Mononuclear cell (primary cell): ENCODE measurements around the gene HFE. TPM values are rescaled to one million over a fixed set of nuclear protein-coding genes. Genes with fewer than 3 reads are reported as not detected.
A peak's percentile ranks its signal among the peaks of the same experiment; 100 is the strongest.
"Not testable (repeated sequence)": the region's sequence is repeated elsewhere in the genome, so short reads cannot be mapped to it uniquely, and the experiment has no call there.

Experiments
- H3K27me3 ChIP-seq: 2 replicates; pipeline ENCODE4 v1.6.0; 2011; ENCODE audit warnings: low read length, control low read depth; ENCODE audit not compliant: insufficient read depth
- H3K4me1 ChIP-seq: 2 replicates; pipeline ENCODE4 v1.5.1; 2011; ENCODE audit warnings: mild to moderate bottlenecking, low read length, control low read depth; ENCODE audit not compliant: insufficient read depth
- H3K4me3 ChIP-seq: 2 replicates; pipeline ENCODE4 v1.5.1; 2011; ENCODE audit warnings: mild to moderate bottlenecking, low read length, moderate library complexity
- H3K9me3 ChIP-seq: 2 replicates; pipeline ENCODE4 v1.5.1; 2011; ENCODE audit warnings: low read depth, mild to moderate bottlenecking, control low read depth, low read length
- total RNA-seq: library from RNA; depleted of rRNA; stranded (reverse); fragments of >200 nt; gene quantifications from one replicate; pipeline ENCODE4 v1.2.3, GENCODE V29; 2012

The HFE gene
- total RNA-seq, 1 donor = 1.5 TPM

GRCh38 chr6:26054781-26055718, 32.2 kb upstream of the HFE start:
- H3K9me3 ChIP-seq = no peaks in the 10 kb centered on the region

GRCh38 chr6:26055719-26056582, 31.3 kb upstream of the HFE start:
- no peaks in the 10 kb centered on the region for H3K9me3 ChIP-seq
- peaks cover 29% of the 10 kb centered on the region for H3K4me1 ChIP-seq
- no peaks in the 10 kb centered on the region for H3K27me3 ChIP-seq
- peak overlapping the region; percentile 73 for H3K4me3 ChIP-seq

More at GRCh38 chr6:26054781-26055718, 32.2 kb upstream of the HFE start:
- no peaks in the 10 kb centered on the region for H3K27me3 ChIP-seq
- peaks cover 20% of the 10 kb centered on the region for H3K4me1 ChIP-seq
- H3K4me3 ChIP-seq = peak overlapping the region; percentile 73

- peak overlapping the region; percentile 73 for H3K4me3 ChIP-seq
- H3K27me3 ChIP-seq = no peaks in the 10 kb centered on the region
- no peaks in the 10 kb centered on the region for H3K9me3 ChIP-seq
- H3K4me1 ChIP-seq = peaks cover 33% of the 10 kb centered on the region
Observed at GRCh38 chr6:26056583-26057350, 30.5 kb upstream of the HFE start.

- H3K9me3 ChIP-seq = no peaks in the 10 kb centered on the region
- H3K27me3 ChIP-seq = no peaks in the 10 kb centered on the region
- no peak overlapping the region for H3K4me3 ChIP-seq
- H3K4me1 ChIP-seq = peaks cover 33% of the 10 kb centered on the region
Observed at GRCh38 chr6:26057899-26058298, 29.3 kb upstream of the HFE start.

- peaks cover 32% of the 10 kb centered on the region for H3K4me1 ChIP-seq
- not testable (repeated sequence) for H3K27me3 ChIP-seq, H3K9me3 ChIP-seq, H3K4me3 ChIP-seq
Observed at GRCh38 chr6:26058477-26059033, 28.7 kb upstream of the HFE start.

GRCh38 chr6:26059941-26060340, 27.3 kb upstream of the HFE start:
- H3K9me3 ChIP-seq = no peaks in the 10 kb centered on the region
- peaks cover 22% of the 10 kb centered on the region for H3K4me1 ChIP-seq
- H3K4me3 ChIP-seq = no peak overlapping the region
- H3K27me3 ChIP-seq = no peaks in the 10 kb centered on the region

GRCh38 chr6:26064619-26065257, 22.5 kb upstream of the HFE start:
- peaks cover 21% of the 10 kb centered on the region for H3K4me1 ChIP-seq
- no peaks in the 10 kb centered on the region for H3K9me3 ChIP-seq
- H3K4me3 ChIP-seq = no peak overlapping the region
- H3K27me3 ChIP-seq = no peaks in the 10 kb centered on the region

GRCh38 chr6:26065952-26066380, 21.3 kb upstream of the HFE start:
- Histone ChIP-seq H3K9me3 (no peaks in the 10 kb centered on the region), H3K4me3 (no peak overlapping the region), H3K4me1 (peaks cover 11% of the 10 kb centered on the region), H3K27me3 (no peaks in the 10 kb centered on the region)

GRCh38 chr6:26067367-26067766, 19.9 kb upstream of the HFE start:
- Histone ChIP-seq H3K9me3 (no peaks in the 10 kb centered on the region), H3K4me1 (peaks cover 14% of the 10 kb centered on the region), H3K27me3 (no peaks in the 10 kb centered on the region), H3K4me3 (no peak overlapping the region)

GRCh38 chr6:26068036-26068435, 19.2 kb upstream of the HFE start:
- Histone ChIP-seq H3K9me3 (no peaks in the 10 kb centered on the region), H3K27me3 (no peaks in the 10 kb centered on the region), H3K4me1 (peaks cover 14% of the 10 kb centered on the region), H3K4me3 (no peak overlapping the region)

GRCh38 chr6:26071135-26071534, 16.1 kb upstream of the HFE start:
- Histone ChIP-seq H3K9me3 (no peaks in the 10 kb centered on the region), H3K4me1 (peaks cover 10% of the 10 kb centered on the region), H3K4me3 (no peak overlapping the region), H3K27me3 (no peaks in the 10 kb centered on the region)

- H3K4me1 ChIP-seq = peaks cover 7% of the 10 kb centered on the region
- no peaks in the 10 kb centered on the region for H3K27me3 ChIP-seq
- no peaks in the 10 kb centered on the region for H3K9me3 ChIP-seq
- H3K4me3 ChIP-seq = no peak overlapping the region
Observed at GRCh38 chr6:26075063-26075717, 12.0 kb upstream of the HFE start.

GRCh38 chr6:26078066-26078465, 9.2 kb upstream of the HFE start:
- H3K4me1 ChIP-seq, H3K27me3 ChIP-seq, H3K9me3 ChIP-seq, H3K4me3 ChIP-seq: not testable (repeated sequence)

- H3K27me3 ChIP-seq, H3K9me3 ChIP-seq, H3K4me3 ChIP-seq, H3K4me1 ChIP-seq: not testable (repeated sequence)
Observed at GRCh38 chr6:26081096-26081495, 6.1 kb upstream of the HFE start.
